GM19238 (cell line): Measurements from ENCODE around the gene TGM3.

Source experiments
- DNase-seq: peaks from one replicate; pipeline ENCODE4 v3.0.0; 2011; ENCODE audit warnings: low spot score; ENCODE audit not compliant: insufficient read length

The TGM3 gene

DNA sequence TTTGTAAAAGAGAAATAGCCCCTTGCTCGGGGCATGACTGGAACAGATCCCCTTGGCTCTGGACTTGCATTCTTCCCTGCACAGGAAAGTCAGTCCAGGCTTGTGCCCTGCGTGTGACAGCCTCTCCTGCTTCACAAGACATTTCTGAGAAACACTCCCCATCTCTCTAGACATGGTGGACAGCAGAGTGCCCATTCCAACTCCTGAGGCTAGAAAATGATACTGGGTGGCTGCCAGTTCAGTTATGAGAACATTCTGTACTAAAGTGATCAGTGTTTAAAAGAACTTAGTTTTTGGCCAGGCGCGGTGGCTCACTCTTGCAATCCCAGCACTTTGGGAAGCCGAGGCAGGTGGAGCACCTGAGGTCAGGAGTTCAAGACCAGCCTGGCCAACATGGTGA lies 41.3 kb downstream of the TGM3 start:
- no peak for DNase-seq

DNA sequence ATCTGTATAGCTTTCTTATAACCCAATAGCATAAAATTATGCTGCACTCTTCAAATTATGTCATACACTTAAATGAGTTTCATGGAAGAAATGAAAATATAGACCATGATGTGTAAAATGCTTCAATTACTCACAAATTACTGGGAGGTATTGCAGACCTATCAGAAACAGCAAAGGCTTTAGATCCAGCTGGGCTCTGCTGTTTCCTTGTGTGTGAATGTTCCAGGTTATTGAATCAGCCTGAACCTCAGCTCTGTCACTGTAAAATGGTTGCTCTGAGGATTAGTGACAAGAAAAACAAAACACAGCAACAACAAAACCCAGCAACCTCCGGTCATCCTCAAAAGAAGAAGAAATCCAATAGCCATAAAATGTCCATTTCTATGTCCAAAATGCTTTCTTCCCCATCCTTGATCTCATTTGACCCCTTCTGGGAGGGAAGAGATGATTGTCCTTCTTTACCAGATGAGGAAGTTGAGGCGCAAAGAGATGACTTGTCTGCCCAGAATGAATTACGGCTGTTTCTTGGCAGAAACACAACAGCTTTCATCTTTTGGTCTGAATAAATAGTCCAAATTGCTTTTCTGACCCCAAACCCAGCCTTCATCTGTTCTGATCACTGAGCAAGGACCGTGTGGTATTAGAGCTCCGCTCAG lies 42.7 kb downstream of the TGM3 start:
- no peak for DNase-seq

DNA sequence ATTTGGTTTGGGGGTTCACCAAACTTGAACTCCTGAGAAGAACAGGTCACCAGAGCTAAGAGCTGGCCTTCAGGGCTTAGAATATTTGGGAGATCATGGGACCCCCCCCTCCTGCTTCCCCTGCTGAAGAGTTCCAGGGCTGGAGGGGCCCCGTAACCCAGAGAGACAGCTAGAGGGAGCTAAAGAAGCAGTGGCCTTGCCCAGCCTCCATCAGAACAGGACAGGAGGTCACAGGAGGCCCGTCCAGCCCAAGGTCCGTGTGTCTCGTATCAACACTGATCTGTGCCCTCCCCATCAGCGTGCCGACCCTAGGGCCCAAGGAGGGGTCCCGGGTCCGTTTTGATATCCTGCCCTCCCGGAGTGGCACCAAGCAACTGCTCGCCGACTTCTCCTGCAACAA lies 44.3 kb downstream of the TGM3 start:
- DNase-seq = no peak

DNA sequence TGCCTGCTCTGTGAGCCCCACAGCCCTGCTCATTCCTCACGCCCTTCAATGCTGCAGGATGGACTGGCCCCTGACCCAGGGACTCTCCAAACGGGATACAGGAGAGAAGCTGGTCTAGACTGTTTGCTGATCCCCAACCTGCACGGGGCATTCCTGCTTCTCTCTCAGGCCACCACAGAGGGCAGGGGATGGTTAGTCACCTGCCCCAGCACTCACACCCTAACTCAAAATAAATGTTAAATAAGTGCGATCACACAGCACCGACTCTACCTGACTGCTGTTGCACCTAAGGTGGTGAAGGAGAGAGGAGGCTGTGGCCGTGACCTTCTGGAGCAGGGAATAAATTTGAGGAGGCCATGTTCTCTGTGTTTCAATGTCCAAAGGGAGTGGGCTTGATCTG lies 45.0 kb downstream of the TGM3 start:
- no peak for DNase-seq

DNA sequence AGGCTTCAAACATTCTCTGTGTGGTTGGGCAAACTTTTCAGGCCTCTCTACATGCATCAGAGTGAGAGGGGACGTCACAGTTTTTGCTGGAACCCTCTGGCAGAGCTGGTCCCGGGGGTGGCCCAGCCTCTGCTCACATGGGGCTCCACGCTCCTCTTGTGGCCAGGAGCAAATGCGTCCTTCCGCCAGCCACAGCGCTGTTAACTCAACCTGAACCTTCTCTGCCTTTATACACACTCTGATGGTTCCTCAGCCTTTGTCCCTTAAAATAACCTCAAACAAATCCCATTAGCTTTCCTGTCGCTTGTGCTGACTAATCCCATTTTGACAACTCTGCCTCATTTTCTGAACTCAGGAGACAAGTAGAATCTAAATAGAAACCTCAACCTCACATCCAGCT lies 45.5 kb downstream of the TGM3 start:
- DNase-seq = no peak

DNA sequence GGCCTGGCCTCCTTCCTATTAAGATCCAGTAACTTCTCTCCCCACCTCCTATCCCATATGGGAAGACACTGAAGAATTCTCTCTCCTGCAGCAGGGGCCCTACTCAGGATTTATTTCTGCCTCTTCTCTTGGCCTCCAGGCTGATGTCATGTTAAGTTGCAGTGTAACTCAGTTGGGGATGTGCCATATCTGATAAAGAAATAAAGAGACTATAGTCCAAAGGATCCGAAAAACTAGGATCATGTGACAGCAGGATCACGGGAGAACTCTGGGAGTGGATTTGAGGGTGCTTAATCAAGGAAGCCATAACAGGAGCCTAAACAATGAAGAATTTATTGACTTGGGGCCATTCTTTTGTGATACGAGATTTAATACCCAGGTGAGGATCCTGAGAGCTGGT lies 46.4 kb downstream of the TGM3 start:
- DNase-seq = no peak

DNA sequence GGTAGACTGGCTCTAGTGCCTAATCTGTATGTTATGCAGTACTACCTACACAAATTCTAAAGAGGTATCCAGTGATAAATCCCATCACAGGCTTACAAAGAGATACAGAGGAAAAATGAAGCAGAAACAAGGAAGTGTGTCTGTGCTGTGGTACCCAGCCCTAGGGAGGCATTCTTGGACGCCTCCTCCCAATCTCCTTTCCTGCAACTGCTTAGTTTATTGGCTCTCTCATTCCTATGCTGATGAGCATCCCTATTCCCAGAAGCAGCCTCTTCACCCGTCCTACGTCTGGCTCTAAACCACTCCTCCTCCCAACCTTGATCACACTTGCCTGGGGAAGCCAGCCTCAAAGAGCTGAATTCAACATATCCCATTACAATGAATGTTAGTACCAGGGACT lies 50.4 kb downstream of the TGM3 start:
- no peak for DNase-seq

DNA sequence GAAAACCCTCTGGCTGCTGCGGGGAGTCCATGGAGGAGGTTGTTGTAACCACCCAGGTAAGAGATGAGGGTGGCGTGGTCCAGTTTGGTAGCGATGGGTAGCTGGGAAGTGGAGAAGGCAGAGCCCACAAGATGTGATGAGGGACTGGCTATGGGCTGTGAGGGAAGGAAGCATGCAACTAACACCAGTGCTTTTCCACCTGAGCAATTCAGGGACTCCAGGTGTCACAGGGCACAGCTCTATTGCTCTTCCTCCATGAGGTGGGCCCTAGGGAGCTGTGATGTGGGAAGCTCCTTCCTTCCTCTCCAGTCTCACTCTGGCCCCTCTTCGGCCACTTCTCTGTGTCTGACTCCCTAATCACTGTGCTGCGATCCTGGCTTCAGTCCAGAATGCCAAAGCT lies 52.5 kb downstream of the TGM3 start:
- no peak for DNase-seq

DNA sequence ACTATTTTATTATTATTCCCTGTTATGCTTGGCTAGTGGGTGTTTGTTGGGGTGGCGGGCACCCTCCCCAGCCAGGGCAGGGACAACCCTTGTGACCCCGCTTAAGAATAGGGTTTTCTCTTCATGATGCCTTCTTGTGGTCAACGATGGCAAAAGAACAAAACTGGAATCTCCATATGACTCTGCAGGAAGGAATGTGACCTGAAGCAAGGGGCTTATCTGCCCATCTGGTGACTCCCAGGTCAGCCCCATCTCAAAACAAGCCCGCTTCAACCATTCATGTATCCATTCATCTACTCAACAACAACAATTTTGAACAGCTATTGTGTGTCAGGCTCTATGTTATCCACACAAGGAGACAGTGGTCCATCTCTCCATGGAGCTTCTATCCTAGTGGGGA lies 54.0 kb downstream of the TGM3 start:
- no peak for DNase-seq

DNA sequence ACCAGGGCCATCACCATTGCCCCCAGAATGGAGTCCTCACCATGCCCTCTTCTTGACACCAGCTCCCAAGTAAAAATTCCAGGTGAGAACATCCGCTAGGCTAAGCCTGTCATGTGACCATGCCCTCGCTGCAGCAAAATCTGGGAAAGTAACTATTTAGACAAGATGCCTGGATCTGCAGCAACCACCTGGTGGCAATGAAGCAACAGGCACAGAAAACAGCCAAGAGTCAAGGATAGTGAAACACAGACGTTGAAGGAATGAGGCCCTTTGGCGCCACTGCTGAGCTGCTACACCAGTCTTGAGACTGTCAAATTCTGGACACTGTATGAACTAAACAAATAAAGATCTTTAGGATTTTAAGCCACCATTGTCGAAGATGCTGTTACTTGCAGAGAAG lies 54.8 kb downstream of the TGM3 start:
- no peak for DNase-seq

DNA sequence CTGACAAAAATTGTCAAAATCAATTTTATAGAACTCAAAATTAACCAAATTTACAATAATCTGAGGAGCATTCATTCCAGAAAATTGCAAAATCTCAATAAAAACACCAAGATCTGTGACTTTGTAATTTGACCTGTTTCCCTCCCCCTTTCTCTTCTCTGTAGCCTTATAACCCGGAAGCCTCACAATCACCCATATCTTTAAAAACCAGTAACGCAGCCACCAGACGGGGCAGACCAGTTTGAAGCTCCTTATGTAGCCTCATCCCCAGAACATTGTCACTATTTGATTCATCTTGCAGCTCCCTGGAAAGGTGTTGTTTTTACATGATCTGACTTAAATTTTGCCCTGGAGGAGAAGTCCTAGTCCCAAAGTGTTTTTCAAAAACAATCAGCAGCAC lies 57.4 kb downstream of the TGM3 start:
- no peak for DNase-seq

DNA sequence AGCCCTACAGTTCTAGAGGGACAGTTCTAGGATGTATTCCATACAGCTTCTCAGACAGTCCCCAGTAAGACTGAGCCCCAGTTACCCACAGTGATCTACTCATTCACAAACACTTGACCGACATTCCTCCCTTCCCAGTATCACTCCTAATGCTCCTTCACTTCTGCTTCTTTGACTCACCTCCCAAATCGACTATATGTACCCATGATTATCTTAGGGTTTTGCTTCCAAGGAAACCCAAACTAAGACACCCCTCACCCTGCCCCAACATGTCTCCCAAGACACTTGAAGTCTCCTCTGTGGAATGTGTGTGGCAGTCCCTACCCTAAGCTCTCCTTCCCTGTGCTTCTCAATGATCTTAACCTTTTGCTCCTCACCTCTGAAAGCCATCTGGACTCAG lies 61.3 kb downstream of the TGM3 start:
- no peak for DNase-seq

DNA sequence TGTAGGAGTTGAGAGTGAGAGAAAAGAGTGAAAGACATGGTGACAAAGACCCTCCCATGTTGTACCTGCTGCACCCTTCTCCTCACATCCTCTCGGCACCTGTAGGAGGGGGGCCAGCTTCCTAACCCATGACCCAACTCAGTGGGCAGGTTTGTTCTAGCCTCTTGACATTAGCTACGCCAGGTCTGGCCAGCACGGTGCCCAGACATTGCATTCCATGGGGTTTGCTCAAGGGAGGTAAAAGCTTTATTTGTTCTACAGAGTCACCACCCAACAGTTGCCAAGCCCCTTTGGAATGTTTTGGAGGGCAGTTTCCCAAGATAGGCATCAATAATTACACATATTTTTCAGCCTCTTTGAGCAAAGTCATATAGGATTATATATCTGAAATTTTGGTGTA lies 62.2 kb downstream of the TGM3 start:
- no peak for DNase-seq

DNA sequence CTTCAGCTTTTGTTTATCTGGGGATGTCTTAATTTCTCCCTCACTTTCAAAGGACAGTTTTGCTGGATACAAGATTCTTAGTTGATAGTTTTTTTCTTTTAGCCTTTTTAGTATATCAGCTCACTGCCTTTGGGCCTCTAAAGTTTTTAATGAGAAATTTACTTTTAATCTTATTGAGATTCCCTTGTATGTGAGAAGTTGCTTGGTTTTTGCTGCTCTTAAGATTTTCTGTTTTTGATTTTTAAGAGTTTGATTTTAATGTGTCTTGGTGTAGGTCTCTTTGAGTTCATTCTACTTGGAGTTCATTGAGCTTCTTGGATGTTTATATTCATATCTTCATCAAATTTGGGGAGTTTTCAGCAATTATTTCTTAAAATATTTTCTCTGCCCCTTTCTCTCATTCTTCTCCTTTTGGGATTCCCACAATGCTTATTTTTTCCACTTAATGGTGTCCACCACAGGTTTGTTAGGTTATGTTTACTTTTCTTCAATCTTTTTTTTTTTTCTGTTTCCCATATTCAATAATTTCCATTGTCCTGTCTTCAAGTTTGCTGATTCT lies 65.3 kb downstream of the TGM3 start:
- no peak for DNase-seq

DNA sequence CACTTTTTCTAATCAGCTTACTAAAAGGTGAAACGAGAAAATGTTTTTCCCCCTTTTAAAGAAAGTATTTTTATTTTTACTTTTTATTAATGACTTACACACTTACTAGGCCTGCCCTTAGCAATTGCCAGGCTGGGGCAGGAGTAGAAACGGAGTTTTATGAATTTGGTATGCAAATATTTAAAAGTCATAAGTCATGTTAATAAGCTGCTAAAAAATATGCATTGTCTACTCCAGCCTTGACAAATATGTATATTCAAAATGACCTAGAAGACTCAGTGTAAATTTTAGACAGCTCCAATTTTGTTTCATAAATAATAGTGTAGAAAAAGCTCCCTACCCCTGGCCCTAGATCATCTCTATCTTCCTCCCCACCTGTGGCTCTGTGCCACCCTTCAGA lies 67.4 kb downstream of the TGM3 start:
- no peak for DNase-seq

DNA sequence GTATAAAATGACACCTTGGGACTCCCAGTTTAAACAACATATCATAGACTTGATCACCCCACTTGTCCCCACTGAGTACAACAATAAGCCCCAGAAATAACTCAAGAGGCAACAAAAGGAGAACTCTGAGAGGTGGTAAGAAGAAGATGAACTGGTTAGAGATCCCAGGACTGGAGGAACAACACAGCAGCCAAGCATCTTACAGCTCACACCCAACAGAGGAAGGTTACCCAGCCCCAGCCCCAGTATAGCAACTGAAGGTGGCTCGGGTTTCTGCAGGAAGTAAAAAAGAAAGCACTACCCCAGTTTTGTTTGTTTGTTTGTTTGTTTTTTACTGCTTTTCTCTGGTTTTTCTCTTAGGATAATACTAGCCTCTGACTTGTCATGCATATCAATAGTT lies 67.8 kb downstream of the TGM3 start:
- DNase-seq = no peak

DNA sequence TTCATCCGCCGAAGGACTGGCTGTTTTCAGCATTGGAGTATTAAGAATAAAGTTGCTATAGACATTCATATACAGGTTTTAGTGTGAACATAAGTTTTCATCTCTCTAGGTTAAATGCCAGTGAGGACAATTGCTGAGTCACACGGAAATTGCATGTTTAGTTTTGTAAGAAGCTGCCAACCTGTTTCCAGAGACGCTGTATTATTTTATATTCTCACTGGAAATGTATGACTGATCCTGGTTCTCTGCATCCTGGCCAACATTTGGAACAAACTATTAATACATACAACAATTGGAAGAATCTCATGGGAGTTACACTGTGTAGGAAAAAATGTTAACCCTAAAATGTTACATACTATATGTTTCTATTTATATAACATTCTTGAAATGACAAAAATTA lies 68.2 kb downstream of the TGM3 start:
- no peak for DNase-seq

DNA sequence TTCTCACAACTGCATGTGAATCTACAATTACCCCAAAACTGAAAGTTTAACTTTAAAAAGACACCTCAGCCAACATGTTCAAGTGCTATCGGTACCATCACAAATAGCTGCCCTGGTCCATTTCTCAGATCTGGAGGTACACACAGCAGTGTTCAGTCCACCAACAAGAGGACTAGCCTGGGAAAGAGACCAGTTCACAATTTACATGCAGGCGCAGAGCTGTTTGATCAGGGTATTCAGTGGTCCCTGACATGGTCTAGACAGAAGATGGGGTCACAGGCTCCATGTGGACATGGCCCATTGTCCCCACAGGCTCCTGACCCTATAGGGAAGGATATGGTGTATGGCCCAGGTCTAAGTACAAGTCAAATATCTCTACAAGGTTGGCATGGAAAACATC lies 69.3 kb downstream of the TGM3 start:
- no peak for DNase-seq

DNA sequence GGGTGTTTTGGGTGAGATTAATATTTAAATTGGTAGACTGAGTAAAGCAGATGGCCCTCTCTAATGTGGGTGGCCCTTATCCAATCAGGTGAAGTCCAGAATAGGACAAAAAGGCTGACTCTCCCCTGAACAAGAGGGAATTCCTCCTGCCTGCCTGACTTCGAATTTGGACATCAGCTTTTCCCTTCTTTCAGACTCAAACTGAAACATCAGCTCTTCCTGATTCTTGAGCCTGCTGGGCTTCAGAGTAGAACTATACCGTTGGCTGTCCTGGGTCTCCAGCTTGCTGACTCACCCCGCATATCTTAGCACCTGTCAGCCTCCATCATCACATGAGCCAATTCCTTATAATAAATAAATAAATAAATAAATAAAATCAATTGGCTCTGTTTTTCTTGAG lies 69.9 kb downstream of the TGM3 start:
- no peak for DNase-seq

DNA sequence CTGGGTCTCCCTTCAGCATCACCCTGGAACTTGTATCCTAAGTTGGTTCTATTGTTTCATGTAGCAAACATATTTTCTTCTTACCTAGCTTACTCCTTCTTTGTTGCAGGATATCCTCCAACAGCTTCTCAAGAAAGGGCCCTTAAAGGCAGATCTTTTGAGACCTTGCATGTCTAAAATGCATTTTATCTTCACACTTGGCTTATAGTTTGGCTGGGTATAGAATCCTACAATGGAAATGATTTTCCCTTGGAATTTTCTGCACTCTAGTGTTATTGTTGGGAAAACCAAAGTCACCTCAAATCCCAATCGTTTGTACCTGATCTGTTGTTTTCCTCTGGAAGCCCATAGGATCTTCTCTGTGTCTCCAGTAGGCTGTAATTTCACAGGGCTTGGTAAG lies 72.8 kb downstream of the TGM3 start:
- DNase-seq = no peak

DNA sequence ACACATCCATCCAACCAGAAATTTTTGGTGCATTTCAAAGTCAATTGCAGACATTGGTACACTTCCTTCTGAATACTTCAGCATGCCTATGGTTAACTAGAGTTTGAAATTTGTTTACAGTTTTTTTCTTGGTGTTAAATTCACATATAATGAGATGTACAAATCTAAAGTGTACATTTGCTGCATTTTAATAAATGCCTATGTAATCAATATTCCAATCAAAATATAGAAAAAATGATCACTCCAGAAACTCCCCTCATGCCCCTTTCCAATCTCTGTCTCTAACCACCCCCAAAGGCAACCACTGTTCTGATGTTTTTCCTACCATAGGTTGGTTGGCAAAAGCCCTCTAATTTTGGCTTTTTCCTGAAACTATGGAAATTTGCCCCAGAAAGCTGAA lies 77.3 kb downstream of the TGM3 start:
- no peak for DNase-seq

DNA sequence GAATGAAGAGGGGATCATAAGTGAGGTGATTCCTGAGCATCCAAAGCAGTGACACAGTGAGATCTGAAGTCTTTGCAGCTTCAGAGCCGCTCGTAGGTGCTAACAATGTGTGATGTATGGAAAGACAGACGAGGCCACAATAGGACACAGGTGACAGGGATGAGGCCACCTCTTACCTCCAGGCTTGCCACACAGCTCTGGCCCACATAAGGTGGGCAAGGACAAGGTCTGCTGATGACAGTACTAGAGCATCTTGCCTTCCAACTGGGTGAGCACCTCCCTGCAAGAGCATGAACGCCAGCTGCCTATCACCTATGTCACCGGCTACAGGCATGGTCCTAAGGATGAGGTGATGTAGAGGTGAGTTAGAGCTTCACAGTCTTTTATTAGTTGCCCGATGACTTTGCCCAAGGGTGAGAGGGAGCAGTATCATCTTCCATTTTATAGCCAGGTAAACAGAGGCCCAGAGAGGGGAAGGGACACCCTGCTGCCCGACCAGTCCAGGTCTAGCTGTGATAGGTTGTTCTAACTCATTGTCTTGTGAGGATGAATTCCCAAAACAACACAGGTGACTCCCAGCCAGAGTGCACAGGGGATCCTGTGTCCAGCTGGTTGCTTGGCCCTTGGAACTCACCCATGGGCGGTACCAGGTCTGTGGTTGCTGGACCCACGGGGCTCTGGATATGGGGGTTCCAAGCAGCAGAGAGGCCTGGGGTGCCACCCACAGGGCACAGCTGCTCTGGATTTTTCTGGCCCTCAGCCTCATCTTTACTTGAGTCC lies 78.7 kb downstream of the TGM3 start:
- DNase-seq = no peak

DNA sequence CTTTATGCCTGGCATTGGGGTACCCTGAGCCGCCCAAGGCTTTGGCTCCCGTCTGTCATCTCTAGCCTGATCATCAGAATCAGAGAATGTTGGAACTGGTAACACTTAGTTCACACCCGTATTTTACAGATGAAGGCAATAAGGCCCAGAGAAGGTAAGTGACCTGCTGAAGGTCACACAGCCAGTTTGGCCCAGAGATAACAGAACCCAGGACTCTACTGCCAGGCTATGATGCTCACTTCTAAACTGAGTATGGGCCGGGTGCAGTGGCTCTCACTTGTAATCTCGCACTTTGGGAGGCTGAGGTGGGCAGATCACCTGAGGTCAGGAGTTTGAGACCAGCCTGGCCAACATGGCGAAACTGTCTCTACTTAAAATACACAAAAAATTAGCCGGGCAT lies 83.1 kb downstream of the TGM3 start:
- no peak for DNase-seq
